GM13977 (cell line): ENCODE results near the gene ANXA6.

Experiments used
- DNase-seq: peaks from one replicate; pipeline ENCODE4 v3.0.0; 2012; ENCODE audit warnings: low spot score
- CTCF ChIP-seq: IDR thresholded peaks from 2 replicates; pipeline ENCODE4 v1.5.1; 2012; ENCODE audit warnings: mild to moderate bottlenecking, control low read depth; ENCODE audit not compliant: insufficient read depth; ENCODE audit errors: extremely low read depth, missing control alignments
- in situ Hi-C: fragments of 300-500 bp; cut with MboI; formaldehyde crosslinking; loops from one replicate; pipeline ENCODE4 v1.12.0; 2022; ENCODE audit warnings: low sequenced_read_pairs, low pct_unique_long_range_greater_than_20kb, mixed read lengths, inconsistent platforms; ENCODE audit not compliant: unreplicated experiment

The ANXA6 gene

DNA sequence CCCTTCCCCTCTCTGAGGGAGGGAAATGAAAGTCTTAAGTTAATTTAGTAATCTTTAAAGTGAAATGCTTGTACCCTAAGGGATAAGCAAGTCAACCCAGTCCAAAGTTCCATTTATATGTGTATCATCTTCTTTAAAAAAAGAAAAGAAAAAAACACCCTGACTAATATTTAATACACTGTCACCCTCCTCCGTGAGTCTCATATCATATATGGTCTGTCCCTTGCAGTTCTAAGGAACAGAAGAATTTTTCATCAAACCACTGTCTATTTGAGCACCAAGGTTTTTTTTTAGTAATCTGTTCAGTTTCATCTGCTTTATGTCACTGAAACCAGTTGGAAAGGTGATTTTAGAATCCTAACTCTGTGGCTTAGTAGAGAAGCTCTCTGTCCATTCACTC, 92.0 kb downstream of the ANXA6 start:
- in situ Hi-C loops, result no loop called here
- no peak for DNase-seq
- no peak for TF ChIP-seq CTCF

DNA sequence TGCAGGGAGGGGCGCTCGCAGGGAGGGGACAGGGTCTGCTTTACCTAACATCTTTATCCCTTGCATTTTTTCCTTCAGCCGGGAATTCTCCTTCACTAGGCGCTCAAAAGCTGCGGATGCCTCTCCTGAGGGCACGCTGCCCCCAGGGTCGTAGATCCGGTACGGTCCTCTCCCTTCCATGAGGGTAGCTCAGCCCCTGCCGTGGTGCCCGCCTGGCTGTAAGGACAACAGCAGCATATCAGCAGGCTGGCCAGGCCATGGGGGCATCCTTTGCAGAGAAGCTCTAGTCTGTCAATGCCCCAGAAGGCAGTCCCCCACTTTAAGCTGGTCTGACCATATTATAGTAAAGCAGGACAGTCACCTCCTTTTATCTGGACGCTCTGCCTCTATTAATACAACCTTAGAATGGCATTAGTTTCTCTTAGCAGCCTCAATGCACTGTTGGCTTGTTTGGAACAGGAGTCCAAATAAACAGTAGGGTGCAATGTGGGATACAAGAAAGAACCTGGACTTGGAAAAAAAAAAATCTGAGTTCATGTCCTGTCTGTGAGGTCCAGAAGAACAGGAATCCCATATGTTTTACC, 92.6 kb downstream of the ANXA6 start:
- no peak for DNase-seq
- no peak for TF ChIP-seq CTCF
- in situ Hi-C loops, result no loop called here

- in situ Hi-C loops, result no loop called here
- no peak for TF ChIP-seq CTCF
- DNase-seq, result no peak
These were observed 94.2 kb downstream of the ANXA6 start for GRCh38 chr5:151063142-151063989.

GRCh38 chr5:151062405-151063141, 95.0 kb downstream of the ANXA6 start:
- in situ Hi-C loops, result no loop called here
- no peak for DNase-seq
- TF ChIP-seq CTCF, result no peak

- DNase-seq, result no peak
- TF ChIP-seq CTCF, result no peak
- in situ Hi-C loops, result no loop called here
These were observed 96.8 kb downstream of the ANXA6 start for GRCh38 chr5:151060742-151061141.

GRCh38 chr5:151058891-151059489, 98.6 kb downstream of the ANXA6 start:
- TF ChIP-seq CTCF, result peak; percentile 25
- no peak for DNase-seq
- in situ Hi-C loops, result no loop called here
